HG02852 (cell line): Measurements from ENCODE around the gene RNASE8.
A peak's percentile ranks its signal among the peaks of the same experiment; 100 is the strongest.

Experiments
- ATAC-seq: cut with Tn5 transposase; IDR thresholded peaks from one replicate; pipeline ENCODE4 v1.9.1; 2021; ENCODE audit warnings: mild to moderate bottlenecking, moderate library complexity; ENCODE audit not compliant: unreplicated experiment

The RNASE8 gene

GRCh38 chr14:21071225-21072030 lies 13.8 kb downstream of the RNASE8 start:
- ATAC-seq = peak; percentile 74

- ATAC-seq = no peak
Observed at GRCh38 chr14:21072031-21072473, 14.4 kb downstream of the RNASE8 start.

GRCh38 chr14:21072781-21073339 lies 15.2 kb downstream of the RNASE8 start:
- ATAC-seq = no peak

GRCh38 chr14:21073921-21074320 lies 16.3 kb downstream of the RNASE8 start:
- ATAC-seq = no peak

- no peak for ATAC-seq
Observed at GRCh38 chr14:21074398-21075272, 17.0 kb downstream of the RNASE8 start.

- ATAC-seq = no peak
Observed at GRCh38 chr14:21075719-21076437, 18.3 kb downstream of the RNASE8 start.

DNA sequence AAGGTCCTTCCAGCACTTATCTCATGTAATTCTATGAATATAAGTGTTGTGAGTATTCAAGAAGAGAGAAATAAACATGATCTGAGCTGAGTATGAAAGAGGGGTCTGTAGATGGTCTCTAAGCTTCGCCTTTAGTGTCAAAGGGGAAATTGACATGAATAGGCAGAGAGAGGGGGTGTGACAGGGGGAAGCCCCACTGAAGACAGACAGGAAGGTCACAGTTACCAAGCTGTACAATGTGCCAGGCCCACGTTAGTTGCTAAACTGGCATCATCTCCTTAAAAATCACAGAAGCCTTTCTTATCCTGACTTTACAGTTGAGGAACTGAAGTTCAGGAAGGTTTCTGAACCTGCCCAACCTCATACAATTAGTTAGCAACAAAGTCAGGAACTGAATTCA lies 20.1 kb downstream of the RNASE8 start:
- no peak for ATAC-seq

DNA sequence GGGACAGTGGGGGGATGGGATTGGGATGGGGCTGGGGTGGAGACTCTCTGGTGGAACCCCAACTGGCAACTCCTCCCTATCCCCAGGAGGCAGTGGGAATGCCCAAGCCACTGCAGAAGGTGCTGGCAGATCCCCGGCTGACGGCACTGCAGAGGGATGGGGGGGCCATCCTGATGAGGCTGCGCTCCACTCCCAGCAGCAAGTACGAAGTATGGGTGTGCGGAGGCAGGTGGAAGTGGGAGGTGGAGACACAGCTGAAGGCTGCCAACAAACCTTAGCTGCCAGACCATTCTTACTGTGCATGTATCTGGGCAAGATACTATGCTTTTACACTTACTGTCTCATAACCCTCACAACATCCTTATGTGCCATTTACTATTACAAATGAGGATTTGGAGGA lies 20.7 kb downstream of the RNASE8 start:
- ATAC-seq = no peak

- no peak for ATAC-seq
Observed at GRCh38 chr14:21078726-21079125, 21.1 kb downstream of the RNASE8 start.

DNA sequence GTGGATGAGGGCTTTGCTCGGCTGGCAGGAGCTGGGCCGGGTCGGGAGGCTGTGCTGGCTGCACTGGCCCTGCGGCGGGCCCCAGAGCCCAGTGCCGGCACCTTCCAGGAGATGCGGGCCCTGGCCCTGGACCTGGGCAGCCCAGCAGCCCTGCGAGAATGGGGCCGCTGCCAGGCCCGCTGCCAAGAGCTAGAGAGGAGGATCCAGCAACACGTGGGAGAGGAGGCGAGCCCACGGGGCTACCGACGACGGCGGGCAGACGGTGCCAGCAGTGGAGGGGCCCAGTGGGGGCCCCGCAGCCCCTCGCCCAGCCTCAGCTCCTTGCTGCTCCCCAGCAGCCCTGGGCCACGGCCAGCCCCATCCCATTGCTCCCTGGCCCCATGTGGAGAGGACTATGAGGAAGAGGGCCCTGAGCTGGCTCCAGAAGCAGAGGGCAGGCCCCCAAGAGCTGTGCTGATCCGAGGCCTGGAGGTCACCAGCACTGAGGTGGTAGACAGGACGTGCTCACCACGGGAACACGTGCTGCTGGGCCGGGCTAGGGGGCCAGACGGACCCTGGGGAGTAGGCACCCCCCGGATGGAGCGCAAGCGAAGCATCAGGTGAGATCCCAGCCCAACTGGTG lies 24.0 kb downstream of the RNASE8 start:
- no peak for ATAC-seq

DNA sequence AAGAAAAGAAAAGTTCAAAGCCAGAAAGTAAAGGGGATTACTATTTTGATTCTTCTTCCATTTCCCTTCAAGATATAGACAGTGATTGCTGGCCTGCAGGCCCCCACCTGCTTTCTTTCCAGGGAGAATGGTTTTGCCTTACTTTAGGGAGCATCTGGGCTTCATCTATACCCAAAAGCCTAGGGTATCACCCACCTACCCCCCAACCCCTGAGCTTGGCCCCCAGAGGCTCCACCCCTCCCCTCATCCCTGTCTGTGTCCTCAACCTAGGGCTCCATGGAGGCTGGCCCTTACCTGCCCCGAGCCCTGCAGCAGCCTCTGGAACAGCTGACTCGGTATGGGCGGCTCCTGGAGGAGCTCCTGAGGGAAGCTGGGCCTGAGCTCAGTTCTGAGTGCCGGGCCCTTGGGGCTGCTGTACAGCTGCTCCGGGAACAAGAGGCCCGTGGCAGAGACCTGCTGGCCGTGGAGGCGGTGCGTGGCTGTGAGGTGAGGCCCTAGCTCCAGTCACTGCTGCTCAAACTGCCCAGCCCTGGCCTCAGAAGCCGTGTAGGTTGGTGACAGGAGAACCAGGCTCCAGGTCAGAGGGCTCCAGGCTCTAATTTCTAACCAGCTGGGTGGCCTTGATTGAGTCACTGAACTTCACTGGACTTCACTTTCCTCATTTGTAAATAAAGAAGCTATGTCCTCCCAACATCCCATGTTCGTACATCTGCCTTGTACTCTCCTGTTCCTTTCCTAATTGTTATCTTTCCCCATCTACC lies 26.1 kb downstream of the RNASE8 start:
- no peak for ATAC-seq

GRCh38 chr14:21084396-21084795 lies 26.8 kb downstream of the RNASE8 start:
- ATAC-seq = no peak

GRCh38 chr14:21084998-21085853 lies 27.6 kb downstream of the RNASE8 start:
- no peak for ATAC-seq

DNA sequence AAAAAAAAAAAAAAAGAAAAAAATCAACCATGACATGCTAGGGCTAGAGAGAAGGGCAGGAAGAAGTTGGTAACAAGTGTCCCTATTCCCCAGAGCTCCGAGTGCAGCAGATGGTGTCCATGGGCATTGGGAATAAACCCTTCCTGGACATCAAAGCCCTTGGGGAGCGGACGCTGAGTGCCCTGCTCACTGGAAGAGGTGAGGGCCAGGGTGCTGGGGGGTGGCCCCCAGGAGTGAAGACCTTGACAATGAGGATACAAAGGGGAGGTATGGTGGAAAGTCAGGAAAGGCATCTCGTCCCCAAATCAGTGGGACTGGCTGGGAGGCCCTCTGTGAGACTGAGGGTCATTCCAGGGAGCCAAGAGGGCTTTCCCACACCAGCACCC lies 29.3 kb downstream of the RNASE8 start:
- no peak for ATAC-seq

DNA sequence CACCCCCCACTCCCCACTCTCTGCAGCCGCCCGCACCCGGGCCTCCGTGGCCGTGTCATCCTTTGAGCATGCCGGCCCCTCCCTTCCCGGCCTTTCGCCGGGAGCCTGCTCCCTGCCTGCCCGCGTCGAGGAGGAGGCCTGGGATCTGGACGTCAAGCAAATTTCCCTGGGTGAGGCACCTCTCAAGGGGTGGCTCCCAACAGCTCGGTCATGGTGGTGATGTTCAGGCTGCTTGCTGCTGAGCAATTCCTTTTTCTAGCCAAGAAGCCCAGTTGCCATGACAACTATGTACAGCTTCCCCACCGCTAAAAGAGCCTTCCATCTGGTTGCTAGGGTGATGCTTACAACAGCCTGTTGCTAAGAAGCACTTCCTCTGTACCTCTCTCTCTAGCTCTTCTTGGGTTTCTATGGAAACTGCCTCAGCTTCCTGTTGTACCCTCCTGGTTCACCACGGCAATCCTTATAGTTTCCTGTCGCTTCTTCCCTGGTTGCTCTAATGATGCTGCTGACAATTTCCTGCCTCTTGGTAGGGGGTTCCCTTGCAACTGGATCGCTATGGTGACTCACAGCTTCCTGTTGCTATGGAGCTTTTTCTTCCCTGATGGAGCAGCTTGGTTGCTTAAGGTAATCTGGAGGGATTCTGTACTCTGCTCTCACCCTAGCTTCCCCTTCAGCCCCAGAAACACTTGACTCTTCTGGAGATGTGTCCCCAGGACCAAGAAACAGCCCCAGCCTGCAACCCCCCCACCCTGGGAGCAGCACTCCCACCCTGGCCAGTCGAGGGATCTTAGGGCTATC lies 29.9 kb downstream of the RNASE8 start:
- peak; percentile 54 for ATAC-seq

DNA sequence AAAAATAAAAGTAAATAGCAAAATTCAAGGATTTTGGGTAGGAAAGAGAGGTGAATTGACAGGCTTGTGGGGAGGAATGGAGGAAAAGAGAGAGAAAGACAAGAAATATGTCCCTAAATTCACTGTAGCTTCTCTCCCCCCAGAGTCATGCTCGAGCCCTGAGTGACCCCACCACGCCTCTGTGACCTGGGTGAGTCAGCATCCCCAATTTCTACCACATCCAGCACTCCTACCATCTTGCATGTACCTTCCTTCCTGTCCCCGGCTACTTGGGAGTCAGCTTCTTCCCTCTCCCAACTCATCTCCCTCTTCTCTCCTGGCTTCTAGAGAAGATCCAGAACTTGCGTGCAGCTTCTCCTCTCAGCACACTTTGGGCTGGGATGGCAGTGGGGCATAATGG lies 31.1 kb downstream of the RNASE8 start:
- no peak for ATAC-seq

DNA sequence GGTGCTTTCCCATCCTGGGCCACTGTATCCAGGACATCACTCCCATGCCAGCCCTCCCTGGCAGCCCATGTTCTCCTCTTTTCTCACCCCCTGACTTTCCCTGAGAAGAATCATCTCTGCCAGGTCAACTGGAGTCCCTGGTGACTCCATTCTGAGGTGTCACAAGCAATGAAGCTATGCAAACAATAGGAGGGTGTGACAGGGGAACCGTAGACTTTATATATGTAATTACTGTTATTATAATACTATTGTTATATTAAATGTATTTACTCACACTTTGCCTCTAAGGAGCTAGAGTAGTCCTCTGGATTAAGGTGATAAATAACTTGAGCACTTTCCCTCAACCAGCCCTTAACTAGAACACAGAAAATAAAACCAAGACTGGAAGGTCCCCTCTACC lies 31.6 kb downstream of the RNASE8 start:
- no peak for ATAC-seq

GRCh38 chr14:21089877-21090193 lies 32.2 kb downstream of the RNASE8 start:
- no peak for ATAC-seq
